Posterior vena cava (tissue), 2 donors: ENCODE data around the gene NSUN4. TPM values are rescaled to one million over a fixed set of nuclear protein-coding genes. Genes with fewer than 3 reads are reported as not detected.
A peak's percentile ranks its signal among the peaks of the same experiment; 100 is the strongest.
"Not testable (repeated sequence)": the region's sequence is repeated elsewhere in the genome, so short reads cannot be mapped to it uniquely, and the experiment has no call there.

Experiments used
- DNase-seq: peaks from one replicate; pipeline ENCODE4 v3.0.0-alpha.2; 2020; ENCODE audit warnings: low spot score
- intact Hi-C, 2 donors: fragments of 100-400 bp; cut with DNase I; formaldehyde crosslinking; loops; one replicate each; pipeline versions ENCODE4 v1.14.1 to v1.14.2; 2022 to 2023
- total RNA-seq, 2 donors: library from RNA; stranded (reverse); fragmentation: NEBNext Ultra II Directional; extraction: Animal tissue kit (Norgen Biotek cat#: 25700); gene quantifications; one replicate each; pipeline ENCODE4 v1.2.1, GENCODE V29; 2021
- donor health status: DM: yes; HTN: yes; CAD: no.
- donor health status: DM: yes; HTN: yes; CAD: no.

NSUN4 gene
- total RNA-seq, 2 donors from 2014 or later = 17.3 to 18.9 TPM

GRCh38 chr1:46344481-46344880 lies 3.9 kb downstream of the NSUN4 start:
- DNase-seq = no peak
- intact Hi-C loops = loop anchor here in 1 of 2 donors (5.0 kb wide), 1 partner anchor 42 kb away; the partner anchor contains the start of genes LRRC41 and UQCRH

- intact Hi-C loops = no loop called here
These were observed 4.7 kb downstream of the NSUN4 start for GRCh38 chr1:46345281-46345680.

GRCh38 chr1:46352363-46352762 lies 11.8 kb downstream of the NSUN4 start:
- intact Hi-C loops = loop anchor here in 1 of 2 donors (5.0 kb wide), 1 partner anchor 1325 kb away; no protein-coding TSS in a partner anchor
- DNase-seq = no peak

More at GRCh38 chr1:46345281-46345680, 4.7 kb downstream of the NSUN4 start:
- DNase-seq = no peak

- DNase-seq, intact Hi-C loops: not testable (repeated sequence)
These were observed 15.3 kb downstream of the NSUN4 start for GRCh38 chr1:46355920-46356319.

- intact Hi-C loops = no loop called here
- DNase-seq = no peak
These were observed 21.6 kb downstream of the NSUN4 start for GRCh38 chr1:46362158-46362557.

GRCh38 chr1:46363121-46363520 lies 22.5 kb downstream of the NSUN4 start:
- no peak for DNase-seq
- intact Hi-C loops = no loop called here

GRCh38 chr1:46364612-46365011 lies 24.0 kb downstream of the NSUN4 start:
- no peak for DNase-seq
- intact Hi-C loops = no loop called here

- DNase-seq, intact Hi-C loops: not testable (repeated sequence)
These were observed 25.2 kb downstream of the NSUN4 start for GRCh38 chr1:46365796-46366195.

- intact Hi-C loops = no loop called here
- no peak for DNase-seq
These were observed 26.5 kb downstream of the NSUN4 start for GRCh38 chr1:46367072-46367471.

- DNase-seq, intact Hi-C loops: not testable (repeated sequence)
These were observed 27.1 kb downstream of the NSUN4 start for GRCh38 chr1:46367701-46368100.

GRCh38 chr1:46368791-46369190 lies 28.2 kb downstream of the NSUN4 start:
- DNase-seq = no peak

GRCh38 chr1:46369542-46370213 lies 29.1 kb downstream of the NSUN4 start:
- intact Hi-C loops = no loop called here
- DNase-seq = no peak

More at GRCh38 chr1:46368791-46369190, 28.2 kb downstream of the NSUN4 start:
- intact Hi-C loops = no loop called here

GRCh38 chr1:46370214-46370633 lies 29.6 kb downstream of the NSUN4 start:
- DNase-seq = no peak
- intact Hi-C loops = no loop called here

GRCh38 chr1:46372431-46372830 lies 31.8 kb downstream of the NSUN4 start:
- intact Hi-C loops = no loop called here
- no peak for DNase-seq

GRCh38 chr1:46379996-46380395 lies 39.4 kb downstream of the NSUN4 start:
- no peak for DNase-seq
- intact Hi-C loops = no loop called here

GRCh38 chr1:46380508-46380907 lies 39.9 kb downstream of the NSUN4 start:
- intact Hi-C loops = no loop called here
- no peak for DNase-seq

- no peak for DNase-seq
- intact Hi-C loops = no loop called here
These were observed 52.9 kb downstream of the NSUN4 start for GRCh38 chr1:46393510-46393909.

GRCh38 chr1:46394108-46394871 lies 53.7 kb downstream of the NSUN4 start, which contains the start of gene FAAH:
Gene FAAH, plus strand, starts transcription at chr1:46394317. Its CDS starts 32 bp downstream, at chr1:46394349.
- peak; percentile 85 for DNase-seq
- intact Hi-C loops = no loop called here

- peak; percentile 58 for DNase-seq
- intact Hi-C loops = no loop called here
These were observed 54.4 kb downstream of the NSUN4 start for GRCh38 chr1:46394872-46395465.
